HAP-1 (cell line): Measurements from ENCODE around the gene OR10J4.

Experiments used
- DNase-seq, 2 experiments: peaks; one replicate each; pipeline ENCODE4 v3.0.0-alpha.2; 2016 to 2020; ENCODE audit warnings: low spot score in 2 of 2
- H3K27me3 ChIP-seq: fragments of 250-450 bp; sonication (Bioruptor Pico); 2 replicates; pipeline ENCODE4 v1.5.1; 2020; ENCODE audit warnings: low read depth, mild to moderate bottlenecking, moderate library complexity
- H3K36me3 ChIP-seq: fragments of 250-450 bp; sonication (Bioruptor Pico); replicated peaks from 2 replicates; pipeline ENCODE4 v1.5.1; 2020; ENCODE audit warnings: mild to moderate bottlenecking
- H3K4me1 ChIP-seq: fragments of 250-450 bp; sonication (Bioruptor Pico); 2 replicates; pipeline ENCODE4 v1.5.1; 2020; ENCODE audit warnings: mild to moderate bottlenecking
- H3K4me3 ChIP-seq: fragments of 250-450 bp; sonication (Bioruptor Pico); 2 replicates; pipeline ENCODE4 v1.5.1; 2020; ENCODE audit warnings: mild to moderate bottlenecking, moderate library complexity
- H3K9me3 ChIP-seq: fragments of 250-450 bp; sonication (Bioruptor Pico); 2 replicates; pipeline ENCODE4 v1.5.1; 2020; ENCODE audit warnings: mild to moderate bottlenecking, moderate library complexity
- in situ Hi-C: fragments of 300-500 bp; cut with MboI; formaldehyde crosslinking; loops from 3 replicates; pipeline ENCODE4 v1.14.3; 2020; ENCODE audit warnings: low sequenced_read_pairs, inconsistent platforms, mixed read lengths

Gene OR10J4

GRCh38 chr1:159431904-159432303, at the start of gene OR10J4:
TSS of gene OR10J4 (plus strand) at chr1:159432204.
- Histone ChIP-seq H3K4me1 (no peaks in the 10 kb centered on the region), H3K36me3 (no peaks in the 10 kb centered on the region), H3K9me3 (no peaks in the 10 kb centered on the region), H3K4me3 (no peak within 1 kb of the TSS), H3K27me3 (no peaks in the 10 kb centered on the region)
- no peak for DNase-seq
- in situ Hi-C loops, result no loop called here

- no peak for DNase-seq
- no peak overlapping the region for H3K4me3 ChIP-seq
- H3K36me3 ChIP-seq, result no peaks in the 10 kb centered on the region
- in situ Hi-C loops, result no loop called here
- H3K4me1 ChIP-seq, result no peaks in the 10 kb centered on the region
- H3K9me3 ChIP-seq, result no peaks in the 10 kb centered on the region
- H3K27me3 ChIP-seq, result no peaks in the 10 kb centered on the region
These were observed 25.2 kb upstream of the OR10J4 start for GRCh38 chr1:159406821-159407220.

- no peaks in the 10 kb centered on the region for H3K27me3 ChIP-seq
- in situ Hi-C loops, result no loop called here
- H3K4me3 ChIP-seq, result no peak overlapping the region
- no peaks in the 10 kb centered on the region for H3K4me1 ChIP-seq
- H3K36me3 ChIP-seq, result no peaks in the 10 kb centered on the region
- no peaks in the 10 kb centered on the region for H3K9me3 ChIP-seq
- DNase-seq, result no peak
These were observed 23.1 kb upstream of the OR10J4 start for GRCh38 chr1:159408862-159409400.

GRCh38 chr1:159421821-159422220, 10.2 kb upstream of the OR10J4 start:
- Histone ChIP-seq H3K4me1 (no peaks in the 10 kb centered on the region), H3K36me3 (no peaks in the 10 kb centered on the region), H3K9me3 (no peaks in the 10 kb centered on the region), H3K27me3 (no peaks in the 10 kb centered on the region), H3K4me3 (no peak overlapping the region)
- in situ Hi-C loops, result no loop called here
- DNase-seq, result no peak

- no peaks in the 10 kb centered on the region for H3K4me1 ChIP-seq
- DNase-seq, result no peak
- H3K4me3 ChIP-seq, result no peak overlapping the region
- H3K36me3 ChIP-seq, result no peaks in the 10 kb centered on the region
- no peaks in the 10 kb centered on the region for H3K9me3 ChIP-seq
- in situ Hi-C loops, result no loop called here
- no peaks in the 10 kb centered on the region for H3K27me3 ChIP-seq
These were observed 3.5 kb upstream of the OR10J4 start for GRCh38 chr1:159428536-159428935.

GRCh38 chr1:159429074-159429861, 2.7 kb upstream of the OR10J4 start:
- in situ Hi-C loops, result no loop called here
- no peak for DNase-seq
- Histone ChIP-seq H3K27me3 (no peaks in the 10 kb centered on the region), H3K36me3 (no peaks in the 10 kb centered on the region), H3K4me3 (no peak overlapping the region), H3K9me3 (no peaks in the 10 kb centered on the region), H3K4me1 (no peaks in the 10 kb centered on the region)

GRCh38 chr1:159430985-159431384, 1.0 kb upstream of the OR10J4 start:
- Histone ChIP-seq H3K36me3 (no peaks in the 10 kb centered on the region), H3K4me1 (no peaks in the 10 kb centered on the region), H3K9me3 (no peaks in the 10 kb centered on the region), H3K27me3 (no peaks in the 10 kb centered on the region), H3K4me3 (no peak overlapping the region)
- in situ Hi-C loops, result no loop called here
- no peak for DNase-seq

- no peaks in the 10 kb centered on the region for H3K9me3 ChIP-seq
- H3K4me1 ChIP-seq, result no peaks in the 10 kb centered on the region
These were observed 4.5 kb downstream of the OR10J4 start for GRCh38 chr1:159436469-159436868.

GRCh38 chr1:159439422-159439821, 7.4 kb downstream of the OR10J4 start, which contains the start of gene OR10J1:
TSS of gene OR10J1 (plus strand) at chr1:159439722. CDS start at chr1:159439792, 70 bp downstream.
- in situ Hi-C loops, result no loop called here
- no peaks in the 10 kb centered on the region for H3K36me3 ChIP-seq
- H3K9me3 ChIP-seq, result no peaks in the 10 kb centered on the region
- no peak within 1 kb of the TSS for H3K4me3 ChIP-seq
- no peak for DNase-seq
- no peaks in the 10 kb centered on the region for H3K4me1 ChIP-seq
- no peaks in the 10 kb centered on the region for H3K27me3 ChIP-seq

More at GRCh38 chr1:159436469-159436868, 4.5 kb downstream of the OR10J4 start:
- Histone ChIP-seq H3K4me3 (no peak overlapping the region), H3K36me3 (no peaks in the 10 kb centered on the region), H3K27me3 (no peaks in the 10 kb centered on the region)
- in situ Hi-C loops, result no loop called here
- no peak for DNase-seq

- Histone ChIP-seq H3K4me3 (no peak overlapping the region), H3K36me3 (no peaks in the 10 kb centered on the region), H3K4me1 (no peaks in the 10 kb centered on the region), H3K27me3 (no peaks in the 10 kb centered on the region), H3K9me3 (no peaks in the 10 kb centered on the region)
- DNase-seq, result no peak
- in situ Hi-C loops, result no loop called here
These were observed 9.4 kb downstream of the OR10J4 start for GRCh38 chr1:159441360-159441759.

GRCh38 chr1:159442428-159442827, 10.4 kb downstream of the OR10J4 start:
- in situ Hi-C loops, result no loop called here
- Histone ChIP-seq H3K9me3 (0 out of 2 replicates have a peak, but pooled peaks cover 1% of the 10 kb centered on the region), H3K27me3 (no peaks in the 10 kb centered on the region), H3K4me1 (no peaks in the 10 kb centered on the region), H3K4me3 (no peak overlapping the region), H3K36me3 (no peaks in the 10 kb centered on the region)
- DNase-seq, result no peak

GRCh38 chr1:159443066-159443750, 11.2 kb downstream of the OR10J4 start:
- Histone ChIP-seq H3K4me1 (no peaks in the 10 kb centered on the region), H3K4me3 (no peak overlapping the region), H3K27me3 (no peaks in the 10 kb centered on the region), H3K9me3 (0 out of 2 replicates have a peak, but pooled peaks cover 2% of the 10 kb centered on the region), H3K36me3 (no peaks in the 10 kb centered on the region)
- DNase-seq, result no peak
- in situ Hi-C loops, result no loop called here

GRCh38 chr1:159444511-159444910, 12.5 kb downstream of the OR10J4 start:
- H3K4me1 ChIP-seq, result no peaks in the 10 kb centered on the region
- H3K36me3 ChIP-seq, result no peaks in the 10 kb centered on the region
- H3K9me3 ChIP-seq, result 0 out of 2 replicates have a peak, but pooled peaks cover 2% of the 10 kb centered on the region
- no peak overlapping the region for H3K4me3 ChIP-seq
- no peak for DNase-seq
- in situ Hi-C loops, result no loop called here
- H3K27me3 ChIP-seq, result no peaks in the 10 kb centered on the region

- Histone ChIP-seq H3K4me3 (no peak overlapping the region), H3K27me3 (no peaks in the 10 kb centered on the region), H3K9me3 (0 out of 2 replicates have a peak, but pooled peaks cover 2% of the 10 kb centered on the region), H3K36me3 (no peaks in the 10 kb centered on the region), H3K4me1 (no peaks in the 10 kb centered on the region)
- DNase-seq, result no peak
- in situ Hi-C loops, result no loop called here
These were observed 16.2 kb downstream of the OR10J4 start for GRCh38 chr1:159448181-159448580.
